C4-2B (cell line): ENCODE data around the gene OR2V2.
"Not testable (repeated sequence)": the region's sequence is repeated elsewhere in the genome, so short reads cannot be mapped to it uniquely, and the experiment has no call there.

Source experiments
- H3K27ac ChIP-seq: fragments of 450-650 bp; 2 replicates; pipeline ENCODE4 v1.5.1; 2017
- ZFX ChIP-seq: fragments of 450-650 bp; IDR thresholded peaks from 2 replicates; pipeline ENCODE4 v1.6.1; 2017
- TF ChIP-seq, protein P1 (sequence below): fragments of 450-650 bp; conservative IDR thresholded peaks from 2 replicates; pipeline ENCODE4 v1.5.1; 2017; ENCODE audit warnings: mild to moderate bottlenecking

The OR2V2 gene

DNA sequence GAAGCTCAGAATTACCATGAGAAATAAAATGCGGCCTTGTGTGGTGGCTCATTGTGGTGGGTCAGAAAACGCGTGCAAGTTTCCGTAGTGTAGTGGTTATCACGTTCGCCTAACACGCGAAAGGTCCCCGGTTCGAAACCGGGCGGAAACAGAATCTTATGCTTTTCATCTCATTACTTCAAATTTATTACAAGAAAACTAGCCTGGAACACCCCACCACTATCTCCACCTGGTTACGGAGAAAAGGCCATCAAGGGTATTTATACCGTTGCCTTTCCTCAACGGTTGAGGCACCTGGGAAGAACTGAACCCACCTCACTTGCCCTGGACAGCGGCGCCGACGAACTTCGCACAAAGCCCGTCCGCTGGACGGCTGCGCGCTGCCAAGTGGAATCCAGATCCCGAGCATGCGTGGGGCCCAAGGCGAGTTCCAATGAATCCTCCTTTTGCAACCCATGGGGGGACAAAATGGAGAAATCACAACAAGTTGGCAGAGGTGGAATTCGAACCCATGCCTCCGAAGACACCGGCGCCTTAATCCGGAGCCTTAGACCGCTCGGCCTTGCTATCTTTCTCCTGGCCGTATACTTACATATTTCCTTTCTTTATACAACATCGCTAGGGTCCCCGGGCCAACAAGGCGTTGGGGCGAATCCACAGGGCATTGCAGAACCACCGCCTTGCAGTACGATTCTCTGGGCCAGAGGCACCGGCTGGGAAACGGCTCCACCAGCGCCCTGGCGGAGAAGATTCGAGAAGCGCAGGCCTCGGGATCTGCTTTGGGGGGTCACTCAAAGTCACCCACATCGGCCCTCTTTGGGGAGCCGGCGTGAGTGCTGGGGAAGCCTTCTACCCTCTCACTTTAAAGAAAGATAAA lies 16.9 kb downstream of the OR2V2 start:
- no peak for TF ChIP-seq ZFX
- TF ChIP-seq, protein P1, sequence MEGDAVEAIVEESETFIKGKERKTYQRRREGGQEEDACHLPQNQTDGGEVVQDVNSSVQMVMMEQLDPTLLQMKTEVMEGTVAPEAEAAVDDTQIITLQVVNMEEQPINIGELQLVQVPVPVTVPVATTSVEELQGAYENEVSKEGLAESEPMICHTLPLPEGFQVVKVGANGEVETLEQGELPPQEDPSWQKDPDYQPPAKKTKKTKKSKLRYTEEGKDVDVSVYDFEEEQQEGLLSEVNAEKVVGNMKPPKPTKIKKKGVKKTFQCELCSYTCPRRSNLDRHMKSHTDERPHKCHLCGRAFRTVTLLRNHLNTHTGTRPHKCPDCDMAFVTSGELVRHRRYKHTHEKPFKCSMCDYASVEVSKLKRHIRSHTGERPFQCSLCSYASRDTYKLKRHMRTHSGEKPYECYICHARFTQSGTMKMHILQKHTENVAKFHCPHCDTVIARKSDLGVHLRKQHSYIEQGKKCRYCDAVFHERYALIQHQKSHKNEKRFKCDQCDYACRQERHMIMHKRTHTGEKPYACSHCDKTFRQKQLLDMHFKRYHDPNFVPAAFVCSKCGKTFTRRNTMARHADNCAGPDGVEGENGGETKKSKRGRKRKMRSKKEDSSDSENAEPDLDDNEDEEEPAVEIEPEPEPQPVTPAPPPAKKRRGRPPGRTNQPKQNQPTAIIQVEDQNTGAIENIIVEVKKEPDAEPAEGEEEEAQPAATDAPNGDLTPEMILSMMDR: no peak
- no peak overlapping the region for H3K27ac ChIP-seq

DNA sequence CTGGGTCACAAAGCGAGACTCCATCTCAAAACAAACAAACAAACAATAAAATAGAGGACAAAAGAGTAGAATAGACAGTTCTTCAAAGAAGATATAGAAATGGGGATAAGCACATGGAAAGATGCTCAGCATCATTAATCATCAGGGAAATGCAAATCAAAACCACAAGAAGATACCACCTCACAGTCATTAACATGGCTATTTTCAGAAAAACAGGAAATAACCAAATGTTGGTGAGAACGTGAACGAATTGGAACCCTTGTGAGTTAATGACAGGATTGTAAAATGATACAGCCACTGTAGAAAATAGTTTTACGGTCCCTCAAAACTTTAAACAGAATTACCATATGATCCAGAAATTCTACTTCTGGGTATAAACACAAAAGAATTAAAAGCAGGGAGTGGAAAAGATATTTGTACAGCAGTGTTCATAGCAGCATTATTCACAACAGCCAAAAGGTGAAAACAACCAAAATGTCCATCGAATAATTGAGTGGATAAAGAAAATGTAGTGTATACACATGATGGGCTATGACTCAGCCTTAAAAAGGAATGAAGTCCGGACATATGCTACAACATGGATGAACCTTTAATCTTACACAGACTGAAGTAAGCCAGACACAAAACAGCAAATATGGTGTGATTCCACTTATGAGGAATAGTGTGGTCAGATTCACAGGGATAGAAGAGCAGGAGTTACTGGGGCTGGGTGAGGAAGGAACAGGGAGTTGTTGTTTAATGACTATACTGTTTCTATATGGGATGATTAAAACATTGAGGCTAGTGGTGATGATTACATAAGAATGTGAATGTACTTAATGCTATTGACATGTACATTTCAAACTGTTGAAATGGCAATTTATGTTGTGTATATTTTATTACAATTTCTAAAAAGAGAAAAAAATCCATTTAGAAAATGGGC lies 19.7 kb downstream of the OR2V2 start:
- no peak overlapping the region for H3K27ac ChIP-seq

DNA sequence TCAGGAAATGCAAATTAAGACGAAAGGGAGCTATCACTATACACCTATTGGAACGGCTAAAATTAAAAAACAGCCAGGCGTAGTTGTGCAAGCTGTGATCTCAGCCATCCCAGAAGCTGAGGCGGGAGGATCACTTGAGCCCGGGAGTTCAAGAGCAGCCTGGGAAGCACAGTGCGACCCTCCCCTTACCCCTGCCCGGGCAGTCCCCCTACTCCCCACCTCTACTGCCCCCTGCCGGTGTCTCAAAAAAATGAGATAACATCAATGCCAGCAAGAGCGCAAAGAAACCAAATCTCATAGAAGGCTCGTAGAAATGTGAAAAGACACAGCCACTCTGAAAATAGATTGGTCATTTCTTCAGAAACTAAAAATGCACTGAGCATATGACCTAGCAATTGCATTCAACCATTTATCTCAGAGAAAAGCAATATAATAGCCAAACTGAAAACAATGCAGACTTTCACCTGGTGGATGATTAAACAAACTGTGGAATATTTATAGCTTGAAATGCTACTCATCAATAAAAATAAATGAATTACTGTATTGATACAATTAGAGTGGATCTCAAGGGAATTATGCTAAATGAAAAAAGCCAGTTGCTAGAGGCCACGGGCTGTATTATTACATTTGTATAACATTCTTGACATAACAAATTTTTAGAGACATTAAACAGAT lies 20.6 kb downstream of the OR2V2 start:
- TF ChIP-seq, protein P1: peak; percentile 86
- TF ChIP-seq ZFX: no peak
- no peak overlapping the region for H3K27ac ChIP-seq

More for the DNA sequence above, 19.7 kb downstream of the OR2V2 start:
- TF ChIP-seq, protein P1: no peak
- no peak for TF ChIP-seq ZFX

DNA sequence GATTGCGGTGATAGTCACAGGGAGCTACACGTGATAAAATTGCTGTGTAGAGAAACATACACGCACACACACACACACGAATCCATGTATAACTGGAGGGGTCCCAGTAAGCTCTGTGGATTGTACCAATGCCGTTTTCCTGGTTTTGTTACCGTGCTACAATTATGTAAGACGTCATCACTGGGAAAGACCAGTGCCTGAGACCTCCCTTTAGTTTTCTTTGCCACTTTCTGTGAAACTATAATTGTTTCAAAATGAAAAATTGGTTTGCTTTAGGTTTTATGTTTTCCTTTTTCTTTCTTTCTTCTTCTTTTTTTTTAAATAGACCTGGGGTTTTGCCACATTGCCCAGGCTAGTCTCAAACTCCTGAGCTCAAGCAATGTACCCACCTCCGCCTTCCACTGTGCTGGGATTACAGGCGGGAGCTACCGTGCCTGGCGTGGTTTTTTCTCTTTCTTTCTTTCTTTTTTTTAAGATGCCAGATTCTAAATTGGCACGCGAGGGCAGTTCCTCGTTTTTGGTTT lies 21.3 kb downstream of the OR2V2 start:
- H3K27ac ChIP-seq: no peak overlapping the region
- TF ChIP-seq, protein P1: no peak
- TF ChIP-seq ZFX: no peak

DNA sequence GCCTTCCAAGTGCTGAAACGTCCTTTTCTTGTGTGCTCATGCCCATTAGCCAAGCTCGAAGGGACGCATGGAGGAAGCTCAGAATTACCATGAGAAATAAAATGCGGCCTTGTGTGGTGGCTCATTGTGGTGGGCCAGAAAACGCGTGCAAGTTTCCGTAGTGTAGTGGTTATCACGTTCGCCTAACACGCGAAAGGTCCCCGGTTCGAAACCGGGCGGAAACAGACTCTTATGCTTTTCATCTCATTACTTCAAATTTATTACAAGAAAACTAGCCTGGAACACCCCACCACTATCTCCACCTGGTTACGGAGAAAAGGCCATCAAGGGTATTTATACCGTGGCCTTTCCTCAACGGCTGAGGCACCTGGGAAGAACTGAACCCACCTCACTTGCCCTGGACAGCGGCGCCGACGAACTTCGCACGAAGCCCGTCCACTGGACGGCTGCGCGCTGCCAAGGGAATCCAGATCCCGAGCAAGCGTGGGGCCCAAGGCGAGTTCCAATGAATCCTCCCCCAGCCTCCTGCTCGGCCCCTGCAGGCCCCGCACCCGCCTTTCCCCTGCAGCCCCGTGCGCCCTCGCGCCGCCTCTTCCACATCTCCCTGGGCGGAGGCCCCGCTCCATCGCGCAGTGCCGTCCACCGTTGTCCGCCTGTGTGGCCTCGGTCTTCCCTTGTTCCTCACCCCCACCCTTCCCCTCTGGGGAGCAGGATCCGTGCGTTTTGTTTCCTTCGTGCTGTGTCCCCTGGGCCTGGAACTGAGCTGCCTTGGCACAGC lies 22.3 kb downstream of the OR2V2 start:
- H3K27ac ChIP-seq: not testable (repeated sequence)

DNA sequence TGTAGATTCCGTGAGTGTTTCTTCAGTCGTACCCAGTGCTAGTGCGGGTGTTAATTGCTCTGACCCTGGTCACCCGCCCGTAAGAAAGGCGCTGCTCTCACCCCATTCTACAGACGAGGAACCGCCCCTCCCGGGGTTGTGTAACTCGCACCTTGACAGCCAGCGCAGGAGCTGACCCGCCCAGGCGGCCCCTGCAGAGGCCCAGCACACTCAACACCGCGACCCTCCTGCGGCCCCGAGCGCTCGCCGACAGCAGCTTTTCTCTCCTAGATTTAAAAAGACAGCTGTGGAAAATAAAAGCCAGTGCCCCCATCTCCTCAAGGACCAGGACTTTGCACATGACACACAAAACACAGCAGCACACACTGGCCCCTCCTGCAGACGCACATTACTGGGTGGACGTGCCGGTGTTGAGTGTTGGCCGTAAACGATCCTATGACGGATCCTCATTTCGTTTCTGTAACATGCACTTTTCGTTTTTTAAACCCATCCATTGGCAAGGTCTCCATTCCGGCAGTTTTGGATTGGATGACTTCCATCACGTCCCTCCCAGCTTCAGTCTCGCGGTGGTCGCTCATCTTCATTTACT lies 22.9 kb downstream of the OR2V2 start:
- H3K27ac ChIP-seq: no peak overlapping the region
- no peak for TF ChIP-seq ZFX
- TF ChIP-seq, protein P1: no peak

DNA sequence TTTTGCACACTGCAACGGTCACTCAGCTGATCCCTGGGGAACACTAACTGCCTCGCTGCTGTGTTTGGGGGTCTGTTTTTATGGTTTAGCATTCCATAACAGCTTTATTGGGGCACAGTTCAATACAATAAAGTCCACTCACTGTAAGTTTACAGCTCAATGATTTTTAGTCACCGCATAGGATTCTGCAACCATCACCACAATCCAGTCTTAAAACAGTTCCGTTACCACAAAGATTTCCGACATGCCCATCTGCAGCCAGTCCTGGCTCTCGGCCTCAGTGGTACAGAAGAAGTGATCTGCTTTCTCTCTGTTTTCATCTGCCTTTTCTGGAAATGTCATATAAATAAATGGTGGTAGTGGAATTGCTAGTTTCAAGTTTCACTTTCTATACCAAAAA lies 23.6 kb downstream of the OR2V2 start:
- TF ChIP-seq, protein P1: no peak
- TF ChIP-seq ZFX: no peak

More for the DNA sequence above, 23.6 kb downstream of the OR2V2 start:
- no peak overlapping the region for H3K27ac ChIP-seq
